Adrenal gland (tissue), 5 donors: ENCODE measurements around the gene KCNK10.

Experiments
- POLR2A ChIP-seq, 2 donors: fragments of 450-650 bp; IDR thresholded peaks; one replicate each; pipeline ENCODE4 v1.6.1; 2017; ENCODE audit warnings: antibody characterized with exemption in 2 of 2, mild to moderate bottlenecking in 2 of 2, moderate library complexity in 1 of 2
- TF ChIP-seq, protein P1 (sequence below), 6 experiments: fragments of 450-650 bp in 4 of 6; fragments of 200-600 bp in 2 of 6; sonication (generic) in 1 of 6; IDR thresholded peaks; 1 replicate in 5 of 6; 2 replicates in 1 of 6; pipeline versions ENCODE4 v1.5.1 to v1.8.0; 2016 to 2021; ENCODE audit warnings: antibody characterized with exemption in 6 of 6, mild to moderate bottlenecking in 2 of 6, moderate library complexity in 1 of 6
- donor health status: DM: no; HTN: no; CAD: no.

DNA sequence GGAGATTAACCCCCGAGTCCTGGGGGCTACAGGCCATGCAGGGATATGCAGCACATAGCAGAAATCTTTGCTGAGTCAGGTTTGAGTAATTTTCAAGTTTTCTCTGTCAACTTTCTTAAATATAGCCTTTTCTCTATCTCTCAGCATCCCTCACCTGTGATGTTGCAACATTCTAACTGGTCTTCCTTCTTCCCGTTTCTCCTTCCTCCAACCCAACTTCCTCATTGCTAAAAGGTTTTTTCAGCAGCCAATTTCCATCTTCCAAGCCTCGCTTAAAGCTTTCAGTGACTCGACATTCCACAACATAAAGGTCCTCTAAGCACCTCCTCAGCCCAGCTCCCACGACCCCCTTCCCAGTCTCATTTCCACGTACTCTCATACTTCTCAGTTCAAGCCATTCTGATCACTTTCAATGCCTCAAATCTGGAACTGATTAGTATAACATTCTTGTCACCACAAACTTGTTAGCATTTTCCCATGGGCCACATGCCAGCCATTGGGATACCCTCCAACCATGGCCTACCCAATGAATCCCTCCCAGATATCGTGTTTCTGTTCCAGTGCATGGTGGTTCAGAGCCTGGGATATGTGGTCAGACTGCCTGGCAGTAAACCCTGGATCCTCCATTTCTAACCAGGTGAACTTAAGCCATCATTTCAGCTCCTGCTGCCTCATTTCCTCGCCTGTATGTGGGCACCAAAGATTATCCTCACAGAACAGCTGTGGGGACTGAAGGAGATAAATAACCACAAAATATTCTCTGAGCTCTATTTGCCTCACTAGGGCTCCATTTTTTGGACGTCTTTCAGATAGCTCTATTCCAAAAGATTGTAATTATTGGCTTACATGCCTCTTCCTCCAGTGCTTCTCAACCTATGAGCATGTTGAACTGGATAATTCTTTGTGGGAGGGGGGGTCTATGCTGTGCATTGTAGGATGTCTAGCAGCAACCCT is 65.8 kb downstream of the KCNK10 start:
- TF ChIP-seq, protein P1, sequence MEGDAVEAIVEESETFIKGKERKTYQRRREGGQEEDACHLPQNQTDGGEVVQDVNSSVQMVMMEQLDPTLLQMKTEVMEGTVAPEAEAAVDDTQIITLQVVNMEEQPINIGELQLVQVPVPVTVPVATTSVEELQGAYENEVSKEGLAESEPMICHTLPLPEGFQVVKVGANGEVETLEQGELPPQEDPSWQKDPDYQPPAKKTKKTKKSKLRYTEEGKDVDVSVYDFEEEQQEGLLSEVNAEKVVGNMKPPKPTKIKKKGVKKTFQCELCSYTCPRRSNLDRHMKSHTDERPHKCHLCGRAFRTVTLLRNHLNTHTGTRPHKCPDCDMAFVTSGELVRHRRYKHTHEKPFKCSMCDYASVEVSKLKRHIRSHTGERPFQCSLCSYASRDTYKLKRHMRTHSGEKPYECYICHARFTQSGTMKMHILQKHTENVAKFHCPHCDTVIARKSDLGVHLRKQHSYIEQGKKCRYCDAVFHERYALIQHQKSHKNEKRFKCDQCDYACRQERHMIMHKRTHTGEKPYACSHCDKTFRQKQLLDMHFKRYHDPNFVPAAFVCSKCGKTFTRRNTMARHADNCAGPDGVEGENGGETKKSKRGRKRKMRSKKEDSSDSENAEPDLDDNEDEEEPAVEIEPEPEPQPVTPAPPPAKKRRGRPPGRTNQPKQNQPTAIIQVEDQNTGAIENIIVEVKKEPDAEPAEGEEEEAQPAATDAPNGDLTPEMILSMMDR (IDR thresholded peaks at IDR 0.05): no peak
- no peak for TF ChIP-seq POLR2A (IDR thresholded peaks at IDR 0.05)
